Ishikawa (cell line): Measurements from ENCODE around the gene INSIG1.

Experiments used
- CEBPB ChIP-seq: IDR thresholded peaks from 2 replicates; pipeline ENCODE4 v1.6.1; 2012
- EP300 ChIP-seq: IDR thresholded peaks from 2 replicates; pipeline ENCODE4 v1.6.1; 2012; ENCODE audit warnings: borderline replicate concordance
- FOXM1 ChIP-seq: IDR thresholded peaks from 2 replicates; pipeline ENCODE4 v1.6.1; 2012; ENCODE audit warnings: low read depth, borderline replicate concordance
- MAX ChIP-seq: IDR thresholded peaks from 2 replicates; pipeline ENCODE4 v1.6.1; 2012
- RAD21 ChIP-seq: IDR thresholded peaks from 2 replicates; pipeline ENCODE4 v1.6.1; 2012; ENCODE audit warnings: low read depth
- REST ChIP-seq: IDR thresholded peaks from 2 replicates; pipeline ENCODE4 v1.6.1; 2012; ENCODE audit warnings: low read depth, mild to moderate bottlenecking
- TAF1 ChIP-seq: IDR thresholded peaks from 2 replicates; pipeline ENCODE4 v1.6.1; 2012; ENCODE audit warnings: low read depth, mild to moderate bottlenecking
- TCF12 ChIP-seq: IDR thresholded peaks from 2 replicates; pipeline ENCODE4 v1.6.1; 2012; ENCODE audit warnings: low read depth
- TEAD4 ChIP-seq: IDR thresholded peaks from 2 replicates; pipeline ENCODE4 v1.6.1; 2012
- YY1 ChIP-seq: IDR thresholded peaks from 2 replicates; pipeline ENCODE4 v1.6.1; 2012; ENCODE audit warnings: low read depth
- ZBTB7A ChIP-seq: IDR thresholded peaks from 2 replicates; pipeline ENCODE4 v1.6.1; 2012; ENCODE audit warnings: low read depth

- no peak for TF ChIP-seq TAF1
- TF ChIP-seq EP300: no peak
- no peak for TF ChIP-seq ZBTB7A
- TF ChIP-seq MAX: no peak
- TF ChIP-seq CEBPB: no peak
- TF ChIP-seq YY1: no peak
- TF ChIP-seq REST: no peak
- no peak for TF ChIP-seq TEAD4
- TF ChIP-seq RAD21: no peak
- TF ChIP-seq TCF12: no peak
- TF ChIP-seq FOXM1: no peak
Measured at GRCh38 chr7:155251831-155252230, 45.8 kb upstream of the INSIG1 start.
